GM10248 (cell line): Measurements from ENCODE around the gene EFNA5.

Source experiments
- CTCF ChIA-PET: fragments of 300-600 bp; sonication (Branson Sonifier 250); formaldehyde crosslinking; extraction: SDS; loops from one replicate; lab custom pipeline; 2021; ENCODE audit warnings: antibody characterized with exemption; lab: Yijun Ruan, JAX
- POLR2A ChIA-PET: fragments of 350-650 bp; sonication (Branson Sonifier 250); formaldehyde crosslinking; extraction: SDS; loops from one replicate; lab custom pipeline; 2020; ENCODE audit warnings: antibody characterized with exemption; lab: Yijun Ruan, JAX
- DNase-seq: peaks from one replicate; pipeline ENCODE4 v3.0.0; 2012; ENCODE audit errors: extremely low spot score
- TF ChIP-seq, protein P1 (sequence below): IDR thresholded peaks from 2 replicates; pipeline ENCODE4 v1.5.1; 2012; ENCODE audit warnings: mild to moderate bottlenecking, low read depth; ENCODE audit errors: extremely low read depth, missing control alignments, control extremely low read depth

The EFNA5 gene

DNA sequence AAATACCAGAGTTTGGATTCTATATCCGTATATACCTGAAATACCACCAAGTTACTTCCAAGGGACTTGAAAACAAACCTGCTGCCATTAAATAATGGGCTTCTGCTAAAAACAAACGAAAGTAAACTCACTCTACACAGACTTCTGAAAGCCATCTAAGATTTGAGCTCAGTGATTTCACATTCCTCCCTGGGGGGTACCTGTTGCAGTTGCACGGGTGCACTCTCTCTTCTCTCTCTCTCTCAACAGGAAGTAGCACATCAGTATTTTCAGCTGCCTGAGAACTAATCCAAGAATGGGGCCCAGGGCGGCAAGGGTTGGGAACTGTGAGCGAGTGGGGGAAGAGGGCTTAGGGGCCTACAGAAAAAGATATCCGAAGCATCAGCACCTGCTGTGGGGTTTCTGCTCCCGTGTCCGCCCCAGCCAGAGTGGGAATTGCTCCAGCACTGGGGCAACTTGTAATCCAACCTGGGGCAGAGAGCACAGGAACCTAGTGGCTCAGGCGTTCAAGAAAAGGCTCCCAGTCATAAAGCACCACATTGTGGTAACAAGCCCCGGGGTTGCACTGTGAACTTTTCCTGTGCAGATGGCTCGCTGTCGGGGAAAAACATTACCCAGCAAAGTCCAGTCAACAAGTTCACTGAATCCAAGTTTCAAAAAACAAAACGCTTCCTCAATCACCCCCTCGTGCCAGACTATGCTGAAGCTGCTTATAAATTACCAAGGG lies 99.8 kb downstream of the EFNA5 start:
- peak; percentile 50 for DNase-seq
- CTCF ChIA-PET = interaction anchor here (0.7 to 5.0 kb wide), 22 partner anchors 8 to 323 kb away, joined by 3 to 55 read pairs (median 8); no protein-coding TSS in a partner anchor
- TF ChIP-seq, protein P1, sequence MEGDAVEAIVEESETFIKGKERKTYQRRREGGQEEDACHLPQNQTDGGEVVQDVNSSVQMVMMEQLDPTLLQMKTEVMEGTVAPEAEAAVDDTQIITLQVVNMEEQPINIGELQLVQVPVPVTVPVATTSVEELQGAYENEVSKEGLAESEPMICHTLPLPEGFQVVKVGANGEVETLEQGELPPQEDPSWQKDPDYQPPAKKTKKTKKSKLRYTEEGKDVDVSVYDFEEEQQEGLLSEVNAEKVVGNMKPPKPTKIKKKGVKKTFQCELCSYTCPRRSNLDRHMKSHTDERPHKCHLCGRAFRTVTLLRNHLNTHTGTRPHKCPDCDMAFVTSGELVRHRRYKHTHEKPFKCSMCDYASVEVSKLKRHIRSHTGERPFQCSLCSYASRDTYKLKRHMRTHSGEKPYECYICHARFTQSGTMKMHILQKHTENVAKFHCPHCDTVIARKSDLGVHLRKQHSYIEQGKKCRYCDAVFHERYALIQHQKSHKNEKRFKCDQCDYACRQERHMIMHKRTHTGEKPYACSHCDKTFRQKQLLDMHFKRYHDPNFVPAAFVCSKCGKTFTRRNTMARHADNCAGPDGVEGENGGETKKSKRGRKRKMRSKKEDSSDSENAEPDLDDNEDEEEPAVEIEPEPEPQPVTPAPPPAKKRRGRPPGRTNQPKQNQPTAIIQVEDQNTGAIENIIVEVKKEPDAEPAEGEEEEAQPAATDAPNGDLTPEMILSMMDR = no peak
- POLR2A ChIA-PET = no interaction called here

DNA sequence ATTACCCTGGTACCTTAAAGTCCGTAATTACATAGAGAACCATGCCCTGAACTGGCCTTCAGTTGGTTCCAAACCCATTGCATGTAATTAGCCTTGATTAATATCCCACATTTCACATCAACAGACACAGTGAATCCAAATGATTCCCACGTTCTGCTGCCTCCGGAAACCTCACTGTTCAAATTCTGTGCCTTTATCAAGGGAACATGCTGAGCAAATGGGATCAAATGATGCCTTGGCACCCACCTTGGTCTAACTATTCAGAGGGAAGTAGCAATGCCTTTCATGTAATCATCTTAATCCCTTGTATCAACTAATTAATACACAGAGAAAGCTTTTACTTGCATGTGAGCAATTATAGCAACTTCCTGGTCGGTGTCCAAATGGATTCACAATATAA lies 100.6 kb downstream of the EFNA5 start:
- no peak for DNase-seq
- POLR2A ChIA-PET = no interaction called here
- TF ChIP-seq, protein P1 = no peak
- CTCF ChIA-PET = interaction anchor here (0.7 to 5.0 kb wide), 10 partner anchors 8 to 179 kb away, joined by 3 to 55 read pairs (median 20); no protein-coding TSS in a partner anchor

DNA sequence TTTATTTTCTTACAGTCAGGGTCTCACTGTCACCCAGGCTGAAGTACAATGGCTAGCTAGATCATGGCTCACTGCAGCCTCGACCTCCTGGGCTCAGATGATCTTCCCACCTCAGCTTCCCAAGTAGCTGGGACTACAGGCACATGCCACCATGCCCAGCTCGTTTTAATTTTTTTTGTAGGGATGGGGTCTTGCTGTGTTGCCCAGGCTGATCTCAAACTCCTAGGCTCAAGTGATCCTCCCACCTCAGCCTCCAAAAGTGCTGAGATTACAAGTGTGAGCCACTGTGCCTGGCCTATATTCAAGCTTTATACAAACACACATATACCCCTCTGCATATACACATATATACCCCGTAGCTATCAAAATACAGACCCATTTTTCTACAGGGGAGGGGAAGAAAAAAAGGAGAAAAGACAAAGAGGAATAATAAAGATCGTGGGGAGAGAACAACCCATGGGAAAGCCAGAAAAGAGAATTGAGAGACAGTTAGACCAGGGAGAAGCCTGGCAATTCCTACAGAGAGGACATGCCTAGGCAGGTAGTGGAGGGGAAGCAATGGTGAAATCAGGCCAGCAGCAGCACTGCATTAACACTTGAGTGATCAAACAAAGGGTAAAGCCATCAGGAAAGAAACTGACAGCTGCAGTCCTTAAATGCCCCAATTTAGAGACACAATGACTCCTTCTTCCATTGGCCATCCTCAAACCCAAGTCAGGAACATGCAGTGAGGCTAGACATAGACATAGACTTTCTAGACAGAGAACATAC lies 102.7 kb downstream of the EFNA5 start:
- DNase-seq = no peak
- POLR2A ChIA-PET = no interaction called here
- CTCF ChIA-PET = interaction anchor here (1.5 to 1.6 kb wide), 3 partner anchors 11 to 126 kb away, joined by 4 to 8 read pairs (median 5); no protein-coding TSS in a partner anchor
- TF ChIP-seq, protein P1 = no peak

DNA sequence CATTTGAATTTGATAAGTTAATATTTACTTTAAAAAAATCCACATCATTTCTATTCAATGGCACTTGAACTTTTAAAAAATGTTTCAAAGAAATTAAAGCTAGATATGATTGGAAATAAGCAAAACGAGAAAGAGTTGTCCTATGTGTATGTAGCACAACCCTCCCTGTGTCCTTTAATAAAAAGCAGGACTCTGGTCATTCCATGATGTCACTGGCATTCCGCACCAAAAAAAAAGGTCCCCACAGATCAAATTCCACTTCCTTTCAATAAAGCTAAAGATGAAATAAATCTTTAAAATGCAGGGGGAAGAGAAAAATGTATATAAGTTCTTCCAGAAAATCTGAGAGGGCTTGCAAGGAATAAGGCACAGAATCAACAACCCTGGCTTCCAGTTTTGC lies 103.8 kb downstream of the EFNA5 start:
- DNase-seq = no peak
- ChIA-PET POLR2A (no interaction called here), CTCF (interaction anchor here (1.1 to 2.4 kb wide), 6 partner anchors 9 to 124 kb away, joined by 3 to 8 read pairs (median 4); no protein-coding TSS in a partner anchor)
- TF ChIP-seq, protein P1 = no peak

DNA sequence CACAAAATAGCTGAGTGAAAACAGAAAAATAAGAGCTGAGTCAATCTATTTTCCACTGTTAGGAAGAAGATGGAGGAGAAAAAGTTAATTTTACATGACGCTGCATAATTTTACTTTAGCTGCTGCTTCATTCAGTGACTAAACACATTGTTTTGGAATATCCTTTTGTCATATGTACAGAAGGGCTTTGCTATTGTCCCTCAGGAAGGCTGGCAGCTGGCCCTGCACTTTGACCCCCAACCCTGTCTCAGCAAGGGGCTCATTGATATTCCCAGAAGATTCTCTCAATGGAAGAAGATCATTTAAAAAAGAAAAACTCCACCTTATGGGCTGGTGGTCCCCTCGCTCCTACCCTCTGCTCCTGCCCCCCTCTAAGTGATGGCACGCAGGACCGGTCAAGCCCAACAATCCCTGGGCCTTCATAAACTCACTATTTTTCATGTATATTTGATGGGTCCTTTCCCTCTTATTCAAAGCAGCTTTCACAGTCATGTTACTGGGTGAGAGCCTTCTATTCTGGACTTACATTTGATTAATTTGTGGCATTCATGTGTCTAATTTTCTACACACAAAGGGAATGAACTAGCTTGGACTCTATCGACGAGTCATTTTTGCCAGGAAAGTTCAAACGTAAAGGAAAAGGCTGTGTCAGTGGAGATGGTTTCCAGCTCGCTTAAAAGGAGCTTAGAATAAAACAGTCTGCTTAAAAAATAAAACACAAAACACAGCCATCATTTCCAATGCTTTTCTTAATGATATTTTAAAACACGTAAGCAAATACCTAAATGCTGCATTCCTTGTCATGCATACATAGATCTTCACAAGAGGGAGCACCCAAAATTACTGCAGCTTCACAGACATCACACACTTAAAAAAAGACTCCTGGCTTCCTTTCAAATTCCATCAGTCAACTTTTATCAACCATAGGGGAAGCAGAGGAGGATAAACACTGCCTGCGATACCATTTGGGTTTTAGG lies 104.7 kb downstream of the EFNA5 start:
- CTCF ChIA-PET = interaction anchor here (1.1 to 2.4 kb wide), 6 partner anchors 10 to 17 kb away, joined by 3 to 8 read pairs (median 3); no protein-coding TSS in a partner anchor
- POLR2A ChIA-PET = no interaction called here
- no peak for DNase-seq
- TF ChIP-seq, protein P1 = no peak
